ENCODE measurements around the gene EDA.
"Not testable (repeated sequence)": the region's sequence is repeated elsewhere in the genome, so short reads cannot be mapped to it uniquely, and the experiment has no call there.

EDA gene

DNA sequence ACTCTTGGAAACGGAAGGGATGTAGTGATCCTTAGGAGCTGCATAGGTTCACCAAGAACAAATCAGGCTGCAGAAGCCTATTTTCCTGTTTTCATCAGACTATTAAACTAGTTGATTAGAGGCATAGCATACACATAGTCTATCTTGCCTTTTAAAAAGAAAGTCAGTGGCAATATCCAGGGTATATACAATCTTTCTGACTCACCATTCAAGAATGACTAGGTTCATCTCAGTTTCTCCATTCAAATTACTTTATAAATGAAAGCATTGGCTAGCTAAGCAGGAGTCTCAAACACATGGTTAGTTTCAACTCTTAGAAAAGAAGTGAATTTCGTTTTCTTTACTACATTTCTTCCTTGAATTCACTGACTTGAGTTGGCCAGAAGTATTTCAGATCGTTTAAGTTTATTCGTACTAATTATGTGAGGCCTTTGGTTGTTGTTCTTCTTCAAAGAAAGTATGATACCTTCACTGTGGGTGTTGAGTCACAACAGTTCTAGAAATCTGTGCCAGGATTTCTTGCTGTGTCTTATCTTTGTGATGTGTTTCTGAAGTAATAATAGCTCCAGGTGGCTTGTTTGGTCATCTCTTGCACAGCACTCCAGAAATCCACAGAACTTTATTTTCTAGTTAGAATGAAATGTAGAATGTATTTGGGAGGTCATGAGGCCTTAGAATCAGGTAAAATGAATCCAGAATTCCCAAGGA lies 345.6 kb downstream of the EDA start:
- no peak for DNase-seq

DNA sequence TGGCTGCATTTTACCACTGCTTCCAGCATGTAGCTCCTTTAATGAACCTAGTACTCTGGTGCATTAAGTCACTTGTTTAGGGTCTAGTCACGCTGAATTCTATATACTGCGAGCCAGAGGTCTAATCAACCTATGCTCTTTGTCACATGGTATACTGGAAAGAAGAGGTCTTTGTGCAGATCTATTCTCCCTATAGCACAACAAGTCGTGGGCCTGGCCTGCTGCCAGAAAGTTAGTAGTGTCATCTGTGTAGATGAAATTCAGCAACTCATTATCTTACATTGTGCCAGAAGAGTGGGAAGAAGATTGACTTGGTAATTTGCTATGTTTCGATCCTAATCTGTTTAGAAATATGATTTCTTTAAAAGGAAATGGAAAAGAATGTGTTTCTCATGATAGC lies 353.0 kb downstream of the EDA start:
- no peak for DNase-seq

DNA sequence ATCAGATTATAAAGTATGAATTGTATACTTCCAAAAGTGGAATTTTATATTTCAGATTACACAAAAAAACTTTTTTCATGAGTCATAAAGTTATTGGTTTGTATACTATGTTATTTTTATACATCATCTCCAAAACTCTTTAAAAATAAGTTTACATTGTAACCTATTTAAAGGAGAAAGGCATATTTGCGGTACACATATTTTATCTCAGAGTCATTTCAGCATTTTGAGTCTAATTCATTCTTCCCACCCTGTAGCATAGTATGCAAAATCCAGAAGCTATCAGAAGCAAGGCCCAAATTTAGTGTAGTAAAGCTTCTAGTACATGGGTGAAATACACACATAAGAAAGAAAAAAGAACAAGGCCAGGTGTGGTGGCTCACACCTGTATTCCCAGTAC lies 353.5 kb downstream of the EDA start:
- no peak for DNase-seq

DNA sequence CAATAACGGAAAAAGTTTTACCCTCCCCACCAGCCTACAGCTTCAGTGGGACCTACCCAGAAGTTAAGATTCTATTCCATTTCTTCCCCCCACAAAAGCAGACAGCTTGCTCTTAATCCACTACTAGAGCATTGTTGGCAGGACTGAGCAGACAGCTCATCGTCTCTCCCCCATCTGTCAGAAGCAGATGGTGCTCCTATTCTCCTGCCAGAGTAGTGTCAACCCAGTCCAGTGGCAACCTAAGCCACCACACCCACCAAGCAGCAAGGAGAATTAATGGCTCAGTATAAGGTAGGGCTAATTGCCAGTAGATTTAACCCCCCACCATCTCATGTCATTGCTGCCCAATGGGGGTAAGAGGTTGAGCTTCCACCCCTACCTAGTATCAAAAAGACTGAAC lies 371.8 kb downstream of the EDA start:
- DNase-seq = no peak

DNA sequence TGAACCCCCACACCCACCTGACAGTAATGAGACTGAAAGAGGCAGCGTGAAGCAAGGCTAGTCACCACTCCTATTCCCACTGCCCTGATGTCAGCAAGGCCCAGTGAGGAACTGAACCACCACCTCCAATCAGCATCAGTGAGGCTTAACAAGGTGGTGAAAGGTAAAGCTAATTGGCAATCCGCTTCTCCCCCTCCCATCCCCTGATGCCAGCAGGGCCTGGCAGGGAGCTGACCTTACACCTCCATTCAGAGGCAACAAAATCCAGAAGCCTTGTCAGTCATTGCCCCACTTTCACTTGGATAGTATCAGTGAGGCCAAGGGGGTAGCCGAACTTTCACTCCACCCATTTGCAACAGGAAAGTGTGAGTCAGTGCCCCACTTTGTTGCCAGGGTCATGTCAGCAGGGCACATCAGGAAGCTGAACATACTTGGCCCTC lies 373.1 kb downstream of the EDA start:
- DNase-seq = peak; percentile 25

DNA sequence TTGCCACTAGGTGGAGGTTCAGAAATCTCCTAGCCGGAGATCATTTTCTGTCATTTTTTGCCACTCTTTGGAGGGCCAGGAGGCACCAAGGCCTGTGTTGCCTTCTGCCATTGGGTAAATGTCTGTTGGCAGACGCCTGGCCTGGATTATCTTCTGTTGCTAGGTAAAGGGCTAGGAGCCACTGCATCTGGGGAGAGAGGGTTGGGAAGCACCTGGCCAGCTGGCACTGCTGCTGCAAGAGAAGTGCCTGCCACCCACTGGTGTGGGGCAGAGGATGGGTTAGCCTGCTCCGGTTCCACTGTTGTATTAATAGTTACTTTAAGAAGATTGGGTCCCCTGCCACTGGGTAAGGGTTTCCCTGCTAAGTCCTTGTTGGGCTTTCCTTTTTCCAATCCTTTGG lies 375.8 kb downstream of the EDA start:
- no peak for DNase-seq

DNA sequence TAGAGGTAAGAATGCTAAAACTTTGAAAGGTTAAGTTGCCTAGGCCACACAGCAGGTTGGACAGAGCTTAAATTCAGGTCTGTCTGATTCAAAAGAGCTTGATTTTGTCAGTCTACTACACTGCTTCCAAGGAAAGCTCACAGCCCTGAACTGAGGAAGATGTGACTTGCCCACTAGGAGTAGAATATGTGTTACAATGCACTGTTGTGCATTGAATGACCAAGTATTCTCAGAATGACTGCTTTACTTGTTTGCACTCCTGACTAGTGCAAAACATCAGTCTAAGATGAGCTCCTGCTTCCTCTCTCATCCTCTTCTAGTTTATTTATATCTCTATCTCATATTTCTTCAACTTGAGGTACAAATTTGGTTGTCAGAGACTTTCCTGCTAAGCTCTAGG lies 377.6 kb downstream of the EDA start:
- no peak for DNase-seq

DNA sequence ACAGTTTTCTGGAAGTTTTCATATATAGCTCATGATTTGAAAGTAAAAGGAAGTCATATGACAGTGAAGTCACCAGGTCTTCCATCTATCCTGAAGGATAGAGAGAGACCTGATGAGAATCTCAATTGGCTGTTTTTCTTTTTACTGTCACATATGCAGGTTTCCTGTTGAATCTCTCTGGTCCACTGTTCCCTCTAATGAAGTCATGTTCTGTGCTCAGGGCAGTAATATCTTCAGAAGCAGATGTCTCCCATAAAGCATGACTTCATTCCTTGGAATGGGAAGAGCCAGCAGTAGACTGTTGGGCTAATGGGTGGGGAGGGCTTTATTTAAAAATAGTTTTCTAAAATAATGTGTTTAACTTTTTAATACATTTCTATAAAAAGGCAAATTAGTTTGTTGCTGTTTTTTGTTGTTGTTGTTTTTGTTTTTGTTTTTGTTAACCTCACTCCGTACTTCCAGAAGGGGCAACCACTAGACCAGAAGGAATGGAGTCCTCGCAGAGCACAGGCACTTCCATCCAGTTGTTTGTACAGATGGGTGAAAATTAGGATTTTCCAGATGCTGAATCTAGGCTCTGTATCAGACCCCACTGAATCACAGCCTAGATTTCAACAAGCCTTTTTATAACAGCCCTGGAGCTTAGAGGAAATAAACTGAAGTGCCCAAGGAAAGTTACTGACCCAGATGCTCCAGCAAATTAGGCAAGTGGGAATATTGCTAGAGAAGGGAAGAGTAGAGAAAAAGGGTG lies 379.6 kb downstream of the EDA start:
- no peak for DNase-seq

DNA sequence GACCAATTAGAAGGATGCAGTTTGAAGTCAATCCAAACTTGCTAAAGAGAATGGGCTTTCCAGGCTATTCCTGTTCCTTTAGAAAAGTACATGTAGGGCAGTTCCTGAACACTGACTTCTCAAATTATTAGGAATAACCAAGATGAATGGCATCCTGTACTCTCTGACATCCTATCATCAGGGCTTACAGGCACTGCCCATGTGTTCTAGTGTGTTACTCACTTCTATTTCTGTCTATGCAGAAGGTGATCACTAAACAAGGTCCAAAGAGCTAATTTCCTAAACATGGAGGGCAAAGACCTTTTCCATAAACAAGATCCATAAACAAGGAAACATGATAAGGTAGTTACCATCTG lies 380.2 kb downstream of the EDA start:
- DNase-seq = no peak

DNA sequence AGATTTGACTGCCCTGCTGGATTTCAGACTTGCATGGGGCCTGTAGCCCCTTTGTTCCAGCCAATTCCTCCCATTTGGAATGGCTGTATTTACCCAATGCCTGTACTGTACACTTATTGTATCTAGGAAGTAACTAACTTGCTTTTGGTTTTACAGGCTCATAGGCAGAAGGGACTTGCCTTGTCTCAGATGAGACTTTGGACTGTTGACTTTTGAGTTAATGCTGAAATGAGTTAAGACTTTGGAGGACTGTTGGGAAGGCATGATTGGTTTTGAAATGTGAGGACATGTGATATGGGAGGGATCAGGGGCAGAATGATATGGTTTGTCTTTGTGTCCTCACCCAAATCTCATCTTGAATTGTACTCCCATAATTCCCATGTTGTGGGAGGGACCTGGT lies 382.4 kb downstream of the EDA start:
- DNase-seq = not testable (repeated sequence)

DNA sequence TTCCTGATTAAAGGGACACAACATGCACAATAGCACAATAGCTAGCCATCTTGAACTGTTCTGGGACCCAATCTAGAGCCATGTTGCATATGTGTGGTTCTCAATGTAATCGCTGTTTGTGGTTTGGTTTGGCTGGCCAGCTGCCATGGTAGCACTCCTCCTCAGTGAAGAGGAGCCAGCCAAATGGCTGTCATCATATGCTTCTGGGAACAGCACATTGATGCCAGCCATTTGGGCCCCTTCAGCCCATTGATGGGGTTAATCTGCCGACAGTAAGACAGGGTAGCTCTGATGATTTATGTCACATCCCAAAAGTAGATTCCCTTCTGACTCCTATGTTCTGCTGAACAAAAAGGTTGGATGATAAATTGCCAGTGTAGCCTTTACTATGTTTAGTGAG lies 385.4 kb downstream of the EDA start:
- no peak for DNase-seq

DNA sequence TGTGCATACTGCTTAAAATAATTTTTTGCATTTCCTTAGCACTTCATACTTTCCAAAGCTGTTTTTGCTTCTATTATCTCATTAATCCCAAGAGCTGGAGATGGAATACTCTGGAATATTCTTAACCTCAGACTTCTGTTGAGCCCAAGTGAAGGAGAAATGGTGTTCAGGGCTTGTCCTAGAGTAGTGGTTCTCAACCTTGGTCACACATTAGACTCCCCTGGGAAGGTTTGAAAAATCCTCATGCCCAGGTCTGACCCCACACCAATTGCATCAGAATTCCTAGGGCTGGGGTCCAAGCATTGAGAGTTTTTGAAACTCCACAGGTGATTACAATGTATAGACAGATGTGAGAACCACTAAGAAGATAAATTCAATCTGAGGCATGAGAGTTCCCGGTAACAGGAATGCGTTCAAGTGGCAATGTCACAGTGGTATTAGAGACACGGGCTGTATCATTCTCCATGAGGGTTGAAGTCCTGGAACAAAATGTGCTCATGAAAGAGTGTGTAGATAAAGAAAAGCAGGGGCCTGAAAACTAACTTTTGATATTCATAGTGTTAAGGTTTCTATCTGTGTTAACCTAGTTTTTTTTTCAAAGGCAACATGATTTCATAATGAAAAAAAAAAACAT lies 385.9 kb downstream of the EDA start:
- DNase-seq = no peak

DNA sequence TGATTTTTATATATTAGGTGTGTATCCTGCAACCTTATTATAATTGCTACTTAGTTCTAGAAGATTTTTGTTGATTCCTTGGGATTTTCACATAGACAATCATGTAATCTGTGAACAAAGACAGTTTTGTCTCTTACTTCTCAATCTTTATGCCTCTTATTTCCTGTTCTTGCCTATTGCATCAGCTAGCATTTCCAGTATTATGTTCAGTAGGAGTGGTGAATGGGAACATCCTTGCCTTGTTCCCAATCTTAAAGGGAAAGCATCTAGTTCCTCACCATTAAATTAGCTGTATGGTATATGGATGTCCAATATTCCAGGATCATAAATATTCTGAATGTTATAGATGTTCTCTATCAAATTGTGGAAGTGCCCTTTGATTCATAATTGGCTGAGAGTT lies 392.0 kb downstream of the EDA start:
- DNase-seq = no peak

DNA sequence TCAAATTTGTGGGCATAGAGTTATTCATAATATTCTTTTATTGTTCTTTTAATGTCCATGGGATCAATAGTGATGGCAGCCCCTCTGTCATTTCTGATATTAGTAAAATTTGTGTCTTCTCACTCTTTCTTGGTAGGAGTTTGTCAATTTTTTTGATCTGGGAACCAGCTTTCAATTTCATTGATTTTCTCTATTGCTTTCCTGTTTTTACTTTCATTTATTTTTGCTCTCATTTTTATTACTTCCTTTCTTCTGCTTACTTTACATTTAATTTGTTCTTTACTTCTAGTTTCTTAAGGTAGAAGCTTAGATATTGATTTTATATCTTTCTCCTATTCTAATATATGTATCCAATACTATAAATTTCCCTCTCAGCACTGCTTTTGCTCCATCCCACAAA lies 393.1 kb downstream of the EDA start:
- DNase-seq = no peak

DNA sequence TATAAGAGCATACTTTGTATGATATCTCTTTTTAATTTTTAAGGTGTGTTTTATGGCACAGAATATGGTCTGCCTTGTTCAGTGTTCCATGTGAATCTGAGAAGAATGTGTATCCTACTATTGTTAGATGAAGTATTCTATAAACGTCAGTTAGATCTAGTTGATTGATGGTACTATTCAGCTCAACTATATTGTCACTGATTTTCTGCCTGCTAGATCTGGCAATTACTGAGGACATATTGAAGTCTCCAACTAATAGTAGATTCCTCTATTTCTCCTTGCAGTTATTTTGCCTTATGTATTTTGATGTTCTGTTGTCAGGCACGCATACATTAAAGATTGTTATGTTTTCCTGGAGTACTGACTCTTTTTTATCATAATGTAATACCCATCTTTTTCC lies 394.1 kb downstream of the EDA start:
- DNase-seq = no peak

DNA sequence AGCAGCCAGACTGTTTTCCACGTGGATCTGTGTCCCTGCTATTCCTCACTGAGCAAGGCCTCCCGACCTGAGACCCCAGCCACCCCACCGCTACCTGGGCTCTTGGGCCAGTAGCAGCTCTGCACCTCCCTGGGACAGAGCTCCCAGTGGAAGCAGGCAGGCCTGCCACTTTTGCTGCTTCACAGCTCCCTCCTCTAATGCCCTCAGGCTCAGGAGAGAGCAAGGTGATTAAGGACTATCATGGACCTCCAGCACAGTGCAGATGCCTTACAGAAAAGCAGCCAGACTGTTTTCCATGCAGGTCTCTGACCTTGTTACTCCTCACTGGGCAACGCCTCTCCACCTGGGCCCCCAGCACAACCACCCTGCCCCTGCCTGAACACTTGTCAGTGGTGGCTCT lies 396.8 kb downstream of the EDA start:
- DNase-seq = no peak

DNA sequence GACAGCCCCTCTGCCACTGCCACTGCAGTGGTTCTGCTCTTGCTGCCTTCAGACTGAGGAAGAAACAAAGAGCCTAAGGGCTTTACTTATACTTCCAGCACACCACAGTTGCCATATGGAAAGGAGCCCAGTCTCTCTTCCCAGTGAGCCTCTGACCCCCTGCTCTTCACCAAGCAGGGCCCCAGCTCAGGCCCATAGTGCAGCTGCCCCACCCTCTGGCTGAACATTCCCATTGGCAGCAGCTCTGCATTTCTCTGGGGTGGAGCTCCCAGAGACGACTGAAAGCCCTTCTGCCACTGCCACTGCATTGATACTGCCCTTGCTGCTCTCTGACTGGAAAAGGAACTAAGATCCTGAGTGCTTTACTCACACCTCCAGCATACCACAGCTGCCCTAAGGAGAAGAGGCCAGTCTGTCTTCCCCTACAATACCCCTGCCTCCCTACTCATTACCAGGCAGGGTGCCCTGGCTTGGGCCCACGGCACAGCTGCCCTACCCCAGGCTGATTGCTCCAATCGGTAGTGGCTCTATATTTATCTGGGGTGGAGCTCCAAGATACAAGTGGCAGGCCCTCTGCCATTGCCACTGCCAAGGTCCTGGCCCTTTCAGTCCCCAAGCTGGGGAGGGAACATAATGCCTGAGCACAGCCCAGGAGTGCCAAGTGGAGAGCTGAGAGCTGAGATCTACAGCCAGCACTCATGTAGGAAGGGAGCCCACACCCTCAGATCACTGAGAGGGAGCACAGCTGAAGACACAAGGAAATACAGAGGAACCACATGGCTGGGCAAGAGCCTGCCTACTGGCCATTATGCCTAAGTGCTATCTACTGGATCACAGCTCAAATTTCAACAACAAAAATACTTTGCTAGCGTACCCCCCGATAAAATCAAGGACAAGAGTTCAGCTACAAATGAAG lies 397.8 kb downstream of the EDA start:
- DNase-seq = no peak

DNA sequence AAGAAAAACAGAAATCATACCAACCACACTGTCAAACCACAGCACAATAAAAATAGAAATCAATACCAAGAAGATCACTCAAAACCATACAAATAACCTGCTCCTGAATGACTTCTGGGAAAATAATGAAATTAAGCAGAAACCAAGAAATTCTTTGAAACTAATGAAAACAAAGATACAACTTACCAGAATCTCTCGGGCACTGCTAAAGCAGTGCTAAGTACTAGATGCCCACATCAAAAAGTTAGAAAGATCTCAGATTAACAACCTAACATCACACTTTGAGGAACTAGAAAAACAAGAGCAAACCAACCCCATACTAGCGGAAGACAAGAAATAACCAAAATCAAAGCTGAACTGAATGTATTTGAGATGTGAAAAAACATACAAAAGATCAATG lies 400.6 kb downstream of the EDA start:
- no peak for DNase-seq

DNA sequence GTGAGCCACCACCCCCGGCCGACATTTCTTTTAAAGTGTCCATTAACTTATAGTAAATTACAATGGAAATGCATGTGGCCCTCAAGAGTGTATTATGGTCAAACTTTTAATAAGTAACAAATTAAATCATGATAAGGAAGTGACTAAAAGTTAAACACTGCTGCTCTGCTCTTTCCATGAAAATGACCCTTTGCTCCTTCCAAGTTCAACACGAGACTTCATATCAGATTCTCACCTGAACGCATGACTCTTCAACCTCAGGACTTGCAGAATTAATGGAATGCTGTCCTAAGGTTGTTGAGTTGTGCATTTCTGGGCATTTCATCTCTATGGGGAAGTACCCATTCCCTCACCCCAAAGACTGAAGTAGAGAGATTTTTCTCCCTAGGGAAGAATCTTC lies 406.7 kb downstream of the EDA start:
- DNase-seq = no peak

DNA sequence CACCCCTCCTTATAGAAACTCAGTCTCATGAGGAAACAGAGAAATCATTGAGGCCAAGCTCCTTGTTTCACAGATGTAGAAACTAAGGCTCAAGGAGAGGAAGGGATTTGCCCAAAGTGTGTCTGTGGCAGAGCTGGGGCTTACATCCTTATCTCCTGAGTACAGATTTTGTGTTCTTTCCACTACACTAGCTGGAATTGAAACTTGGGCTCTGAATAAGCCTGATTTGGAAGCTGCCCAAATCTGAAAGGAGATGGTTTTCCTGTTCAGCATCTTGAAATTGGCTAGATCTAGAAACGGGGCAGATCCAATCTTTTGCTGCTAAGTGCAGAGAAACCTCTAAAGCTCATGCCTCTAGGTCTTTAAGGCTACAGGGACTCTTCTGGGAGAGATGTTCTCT lies 409.6 kb downstream of the EDA start:
- DNase-seq = no peak

DNA sequence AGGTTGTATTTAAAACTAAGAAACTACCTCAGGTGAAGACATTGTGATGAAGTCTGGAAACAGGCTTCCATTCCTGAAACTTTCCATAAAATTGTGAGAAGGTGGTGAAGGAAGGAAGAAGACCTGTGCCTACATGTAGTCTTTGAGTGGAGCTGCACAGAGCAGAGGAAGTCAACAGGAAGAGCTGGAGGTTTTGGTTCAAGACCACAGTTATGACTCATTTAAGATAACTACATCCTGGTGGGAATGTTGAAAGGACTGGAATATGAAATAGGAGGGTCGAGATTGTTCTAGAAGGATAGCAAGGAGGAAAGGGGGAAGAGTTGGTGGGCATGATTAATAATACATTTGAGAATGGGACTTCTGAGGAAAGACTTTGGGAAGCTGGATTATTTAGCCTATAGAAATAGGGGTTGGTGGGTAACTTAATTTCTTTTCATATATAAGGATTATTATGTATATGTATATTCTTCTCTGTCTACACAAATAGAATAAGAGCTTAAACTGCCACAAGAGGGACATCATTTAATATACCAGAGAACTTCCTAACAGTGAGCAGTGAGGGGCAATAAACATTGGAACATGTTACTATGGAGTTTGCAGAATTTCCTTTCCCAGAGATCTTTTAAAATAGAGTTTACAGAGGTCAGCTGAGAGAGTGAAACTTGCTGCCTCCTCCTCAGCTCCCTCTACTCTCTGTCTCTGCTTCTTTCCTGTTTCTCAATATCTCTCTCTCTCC lies 410.4 kb downstream of the EDA start:
- DNase-seq = no peak

DNA sequence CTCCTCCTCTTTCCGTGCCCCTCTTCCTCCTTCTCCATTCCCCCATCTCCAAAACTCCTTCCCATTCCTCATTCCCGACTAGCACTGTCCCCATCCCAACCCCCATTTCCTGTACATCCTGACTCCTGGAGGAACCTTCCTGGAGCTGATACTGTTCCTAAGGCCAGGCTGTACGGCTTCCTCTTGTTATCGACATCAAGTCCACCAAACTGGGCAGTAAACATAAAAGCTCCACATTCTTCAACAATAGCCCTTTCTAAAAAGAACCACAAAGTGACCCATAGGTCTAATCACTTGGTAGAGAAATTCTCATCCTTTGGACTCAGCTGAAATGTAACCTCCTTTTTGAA lies 410.9 kb downstream of the EDA start:
- DNase-seq = no peak

DNA sequence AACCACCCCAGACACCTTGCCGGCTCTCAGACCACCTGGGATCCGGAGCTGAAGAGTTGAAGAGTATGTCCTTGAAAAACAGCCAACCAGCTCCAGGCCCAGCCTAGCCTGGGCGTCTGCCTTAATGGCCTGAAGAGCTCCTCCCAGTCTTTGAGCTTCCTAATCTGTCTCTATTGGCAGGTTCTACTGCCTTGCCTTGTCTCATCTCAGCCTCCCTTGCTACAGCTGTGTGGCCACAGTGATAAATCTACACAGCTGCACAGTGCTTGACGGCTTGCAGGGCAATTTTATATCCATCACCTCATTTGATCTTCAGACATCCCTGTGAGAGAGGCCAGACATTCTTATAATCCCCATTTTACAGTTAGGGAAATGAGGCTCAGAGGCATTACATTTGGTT lies 413.9 kb downstream of the EDA start:
- no peak for DNase-seq

Measured in activated naive CD4-positive, alpha-beta T cell treated with Interleukin-2 at 50 U/mL for 16 hours (primary cell).